HG03196 (cell line): ENCODE measurements around the gene ZDHHC1.
"Not testable (repeated sequence)": the region's sequence is repeated elsewhere in the genome, so short reads cannot be mapped to it uniquely, and the experiment has no call there.

ENCODE experiments used
- ATAC-seq: cut with Tn5 transposase; IDR thresholded peaks from one replicate; pipeline ENCODE4 v1.9.1; 2021; ENCODE audit not compliant: unreplicated experiment

ZDHHC1 gene

DNA sequence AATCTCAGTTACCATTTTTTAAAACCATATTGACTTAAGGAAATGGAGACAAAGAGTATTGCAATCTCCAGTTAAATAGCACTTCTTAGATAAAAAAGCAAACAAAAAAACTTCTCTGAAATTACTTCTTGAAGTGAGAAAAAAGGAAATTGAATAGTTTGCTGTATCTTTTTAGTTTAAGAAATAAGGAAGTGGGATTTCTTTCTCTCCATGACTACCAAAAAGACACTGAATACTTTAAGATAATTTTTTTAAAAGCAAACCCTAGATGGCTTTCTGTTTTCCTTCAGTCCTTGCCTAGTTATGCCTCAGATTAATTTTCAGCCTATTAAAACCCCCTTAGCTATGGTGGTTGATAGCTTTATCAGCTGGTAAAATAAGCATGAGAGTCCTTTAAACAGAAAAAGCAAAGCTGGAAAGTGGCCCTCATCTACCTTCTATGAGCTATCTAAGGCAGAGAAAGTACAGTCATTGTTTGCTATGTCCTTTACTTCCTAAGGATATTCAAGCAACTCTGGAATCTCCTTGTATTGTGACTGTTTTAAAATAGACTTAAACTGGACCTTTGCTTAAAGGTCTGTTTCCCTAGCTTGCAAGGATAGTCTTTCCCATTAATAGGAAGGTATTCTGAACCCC lies 51.6 kb downstream of the ZDHHC1 start:
- no peak for ATAC-seq

GRCh38 chr16:67361038-67361437 lies 55.2 kb downstream of the ZDHHC1 start:
- ATAC-seq, result no peak

- not testable (repeated sequence) for ATAC-seq
Measured at GRCh38 chr16:67359540-67360269, 56.6 kb downstream of the ZDHHC1 start.

DNA sequence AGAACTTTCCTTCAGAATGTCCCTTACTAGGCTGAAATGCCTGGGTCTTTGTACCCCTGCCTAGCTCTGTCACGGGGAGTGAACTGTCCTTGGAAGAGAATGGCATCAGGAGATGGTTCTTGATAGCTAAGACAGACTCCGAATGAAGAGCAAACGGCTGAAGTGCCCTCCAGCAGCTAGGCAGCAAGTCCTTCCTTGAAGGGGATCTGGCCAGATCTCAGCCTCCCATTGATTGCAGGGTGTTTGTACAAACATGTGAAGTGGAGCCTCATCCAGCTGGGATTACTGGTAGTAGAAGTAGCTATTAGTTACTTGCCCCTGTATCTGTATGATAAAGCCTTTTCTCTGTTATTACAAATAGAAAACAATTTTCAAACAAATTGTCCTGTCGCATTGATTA lies 58.7 kb downstream of the ZDHHC1 start:
- no peak for ATAC-seq

DNA sequence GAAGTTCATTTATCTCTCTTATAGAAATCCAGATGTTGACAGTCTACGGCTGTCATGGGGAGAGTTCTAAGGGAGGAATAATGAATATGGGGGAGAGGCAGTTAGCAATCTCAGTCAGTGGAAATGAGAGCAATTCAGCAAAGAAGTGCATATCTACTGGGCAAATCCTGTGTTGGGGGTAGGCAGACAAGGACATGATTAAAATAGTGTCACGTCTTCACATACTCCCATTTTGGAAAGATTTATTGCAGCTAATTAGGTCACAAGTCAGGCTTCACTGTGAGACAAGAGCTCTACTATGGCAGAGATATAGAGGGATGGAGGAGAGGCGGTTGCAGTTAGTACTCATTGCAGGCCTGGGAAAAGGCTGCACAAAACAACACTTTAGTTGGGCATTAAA lies 59.9 kb downstream of the ZDHHC1 start:
- ATAC-seq, result no peak

- not testable (repeated sequence) for ATAC-seq
Measured at GRCh38 chr16:67352463-67352862, 63.8 kb downstream of the ZDHHC1 start.

DNA sequence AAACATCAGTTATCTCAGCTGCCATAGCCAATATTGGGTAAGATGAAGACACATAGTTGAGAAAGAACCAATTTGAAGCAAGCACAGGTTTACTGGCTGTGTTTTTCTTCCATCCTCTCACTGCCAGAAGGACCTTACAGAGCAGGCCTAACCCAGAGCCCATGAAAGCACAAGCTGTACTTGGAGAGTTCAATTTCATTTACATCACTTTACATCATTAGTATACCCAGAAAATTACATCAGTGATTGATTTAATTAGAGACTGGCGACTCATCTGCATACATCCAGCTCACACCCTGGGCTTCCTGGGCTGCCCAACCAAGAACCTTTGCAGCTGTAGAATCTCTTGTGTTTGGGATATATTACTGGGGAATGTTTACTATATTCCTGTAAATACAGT lies 66.0 kb downstream of the ZDHHC1 start:
- ATAC-seq, result no peak

DNA sequence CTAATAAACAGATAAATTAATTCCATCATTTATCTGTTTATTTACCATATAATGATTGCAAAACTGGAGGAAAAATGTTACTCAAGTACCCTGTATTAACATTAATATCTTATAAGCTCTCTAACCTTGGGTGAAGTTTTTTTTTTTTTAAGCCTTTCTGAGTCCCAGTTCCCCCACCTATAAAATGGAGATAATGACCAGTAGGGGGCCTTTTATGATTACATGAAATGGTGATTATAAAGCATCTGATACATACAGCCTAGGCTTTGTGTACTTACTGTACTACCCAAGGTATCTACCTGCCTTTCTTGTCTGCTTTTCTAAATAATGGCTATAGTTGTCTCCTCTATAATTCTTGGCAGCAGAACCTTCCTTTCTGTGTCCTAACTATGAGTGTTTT lies 67.1 kb downstream of the ZDHHC1 start:
- no peak for ATAC-seq

DNA sequence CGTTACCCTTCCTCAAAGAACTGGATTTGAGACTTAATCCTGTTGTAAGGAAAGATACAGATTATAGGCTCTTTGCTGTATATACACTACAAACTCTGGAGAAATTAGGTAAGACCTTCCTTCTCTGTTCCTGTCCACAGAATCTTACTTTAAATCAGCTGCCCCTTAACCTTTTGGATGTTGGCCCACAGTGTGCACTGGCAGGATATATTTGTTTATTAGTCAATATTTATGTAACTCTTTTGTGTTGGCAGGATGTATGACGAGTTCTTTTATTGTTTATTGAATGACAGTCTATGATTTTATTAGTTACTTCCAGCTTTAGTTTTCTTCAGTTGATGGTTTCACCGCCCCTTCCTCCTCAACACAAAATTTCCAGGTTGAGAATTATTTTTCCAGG lies 69.9 kb downstream of the ZDHHC1 start:
- ATAC-seq, result no peak

DNA sequence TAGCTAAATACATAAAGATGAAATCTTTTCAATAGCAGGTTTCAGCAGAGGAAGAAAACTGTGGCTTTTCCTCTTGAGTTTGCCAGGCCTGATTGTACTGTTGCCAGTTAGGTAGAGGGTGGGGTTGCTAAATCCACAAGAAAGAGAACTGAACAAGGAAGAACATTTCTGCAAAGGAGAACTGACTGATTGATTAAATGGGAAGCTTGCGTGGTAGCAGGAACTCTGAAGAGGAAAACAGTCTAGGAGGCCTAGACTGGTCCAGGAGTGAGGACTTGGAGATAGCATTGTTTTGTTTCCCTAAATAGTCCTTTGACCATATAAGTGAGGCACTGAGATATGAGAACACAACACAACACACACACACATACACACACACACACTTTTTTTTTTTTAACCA lies 70.9 kb downstream of the ZDHHC1 start:
- ATAC-seq, result no peak
